ENCODE results near the gene GATA1. TPM values are rescaled to one million over a fixed set of nuclear protein-coding genes. Genes with fewer than 3 reads are reported as not detected.

GATA1 gene
- total RNA-seq, 3 donors from 2014 or later, result not detected

DNA sequence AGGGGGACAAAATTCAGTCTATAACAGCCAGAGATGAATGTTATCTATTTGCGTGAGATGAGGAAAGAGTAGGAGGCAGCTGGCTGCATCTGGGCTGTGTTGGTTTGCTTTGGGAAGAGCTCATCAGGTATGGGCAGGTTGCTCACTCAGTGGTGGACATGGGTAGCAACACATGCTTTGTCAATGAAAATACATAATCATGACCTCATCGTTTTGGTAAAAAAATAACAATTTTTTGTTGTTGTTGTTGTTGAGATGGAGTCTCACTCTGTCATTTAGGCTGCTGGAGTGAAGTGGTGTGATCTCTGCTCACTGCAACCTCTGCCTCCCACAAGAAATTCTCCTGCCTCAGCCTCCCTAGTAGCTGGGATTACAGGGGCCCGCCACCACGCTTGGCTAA, 41.2 kb upstream of the GATA1 start:
- H3K27ac ChIP-seq, result no peak overlapping the region
- no peak for DNase-seq (ENCODE audit: low spot score in 2 of 2)
- H3K4me1 ChIP-seq, result no peaks in the 10 kb centered on the region
- TF ChIP-seq, protein P1, sequence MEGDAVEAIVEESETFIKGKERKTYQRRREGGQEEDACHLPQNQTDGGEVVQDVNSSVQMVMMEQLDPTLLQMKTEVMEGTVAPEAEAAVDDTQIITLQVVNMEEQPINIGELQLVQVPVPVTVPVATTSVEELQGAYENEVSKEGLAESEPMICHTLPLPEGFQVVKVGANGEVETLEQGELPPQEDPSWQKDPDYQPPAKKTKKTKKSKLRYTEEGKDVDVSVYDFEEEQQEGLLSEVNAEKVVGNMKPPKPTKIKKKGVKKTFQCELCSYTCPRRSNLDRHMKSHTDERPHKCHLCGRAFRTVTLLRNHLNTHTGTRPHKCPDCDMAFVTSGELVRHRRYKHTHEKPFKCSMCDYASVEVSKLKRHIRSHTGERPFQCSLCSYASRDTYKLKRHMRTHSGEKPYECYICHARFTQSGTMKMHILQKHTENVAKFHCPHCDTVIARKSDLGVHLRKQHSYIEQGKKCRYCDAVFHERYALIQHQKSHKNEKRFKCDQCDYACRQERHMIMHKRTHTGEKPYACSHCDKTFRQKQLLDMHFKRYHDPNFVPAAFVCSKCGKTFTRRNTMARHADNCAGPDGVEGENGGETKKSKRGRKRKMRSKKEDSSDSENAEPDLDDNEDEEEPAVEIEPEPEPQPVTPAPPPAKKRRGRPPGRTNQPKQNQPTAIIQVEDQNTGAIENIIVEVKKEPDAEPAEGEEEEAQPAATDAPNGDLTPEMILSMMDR (IDR thresholded peaks at IDR 0.05), result no peak
- no peak for TF ChIP-seq POLR2A (IDR thresholded peaks at IDR 0.05)
- TF ChIP-seq POLR2AphosphoS5 (IDR thresholded peaks at IDR 0.05), result no peak
- H3K36me3 ChIP-seq, result no peaks in the 10 kb centered on the region
- intact Hi-C loops (cut with DNase I; ENCODE audit: low total_unique reads), result no loop called here
- peaks cover 0 to 21% of the 10 kb centered on the region in 2 donors for H3K27me3 ChIP-seq
- H3K9me3 ChIP-seq, result no peaks in the 10 kb centered on the region
- H3K4me3 ChIP-seq, result no peak overlapping the region

DNA sequence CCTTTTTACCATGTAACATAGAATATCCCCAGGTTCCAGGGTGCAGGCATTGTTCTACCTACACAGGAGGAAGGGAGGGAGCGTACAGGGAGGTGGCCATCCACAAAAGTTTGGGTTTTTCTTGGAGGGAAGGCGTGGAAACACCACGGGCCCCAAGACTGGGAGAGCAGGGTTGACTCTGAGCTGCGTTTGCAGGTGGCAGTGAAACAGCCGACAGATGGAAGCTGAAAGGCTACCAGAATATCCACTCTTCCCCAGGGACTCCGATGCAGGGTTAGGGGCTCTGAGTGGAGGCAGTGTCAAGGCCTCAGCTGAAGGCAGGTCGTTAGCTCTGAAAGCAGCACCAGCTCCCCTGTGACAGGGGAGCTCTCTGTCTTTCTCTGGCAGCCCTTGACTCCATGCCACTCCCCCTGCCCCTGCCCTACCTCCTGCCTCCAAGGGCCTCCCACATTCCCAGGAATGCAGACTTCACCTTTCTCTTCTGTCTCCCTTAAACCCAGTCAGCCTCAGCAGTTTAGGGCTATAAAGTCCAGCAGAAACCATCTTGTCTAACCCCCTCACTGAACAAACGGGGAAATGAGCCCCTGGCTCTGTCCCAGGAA, 38.9 kb upstream of the GATA1 start:
- H3K36me3 ChIP-seq, result no peaks in the 10 kb centered on the region
- no peaks in the 10 kb centered on the region for H3K4me1 ChIP-seq
- TF ChIP-seq POLR2AphosphoS5 (IDR thresholded peaks at IDR 0.05) (no peak), POLR2A (IDR thresholded peaks at IDR 0.05) (no peak)
- TF ChIP-seq, protein P1 (IDR thresholded peaks at IDR 0.05), result no peak
- H3K27ac ChIP-seq, result no peak overlapping the region
- intact Hi-C loops (cut with DNase I; ENCODE audit: low total_unique reads), result no loop called here
- no peak overlapping the region for H3K4me3 ChIP-seq
- peaks cover 0 to 21% of the 10 kb centered on the region in 2 donors for H3K27me3 ChIP-seq
- no peak for DNase-seq (ENCODE audit: low spot score in 2 of 2)
- no peaks in the 10 kb centered on the region for H3K9me3 ChIP-seq

DNA sequence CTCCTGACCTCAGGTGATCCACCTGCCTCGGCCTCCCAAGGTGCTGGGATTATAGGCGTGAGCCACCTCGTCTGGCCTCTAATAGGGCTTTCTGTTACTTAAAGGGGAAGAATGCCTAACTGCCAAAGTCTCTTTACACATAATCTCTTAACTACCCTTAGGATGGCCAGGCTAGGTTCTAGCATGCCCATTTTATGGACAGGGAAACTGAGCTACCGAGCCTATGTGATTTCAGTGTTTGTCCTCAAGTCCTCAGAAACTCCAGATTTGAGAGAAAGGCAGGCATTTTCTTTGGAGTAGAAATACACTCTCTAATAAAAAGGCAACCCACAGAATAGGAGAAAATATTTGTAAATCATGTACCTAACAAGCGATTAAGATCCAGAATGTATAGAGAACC, 37.2 kb upstream of the GATA1 start:
- no peak overlapping the region for H3K4me3 ChIP-seq
- no peaks in the 10 kb centered on the region for H3K9me3 ChIP-seq
- no peak for DNase-seq (ENCODE audit: low spot score in 2 of 2)
- no peak overlapping the region for H3K27ac ChIP-seq
- H3K27me3 ChIP-seq, result peaks cover 0 to 34% of the 10 kb centered on the region in 2 donors
- intact Hi-C loops (cut with DNase I; ENCODE audit: low total_unique reads), result no loop called here
- TF ChIP-seq, protein P1 (IDR thresholded peaks at IDR 0.05), result no peak
- TF ChIP-seq POLR2AphosphoS5 (IDR thresholded peaks at IDR 0.05), result no peak
- TF ChIP-seq POLR2A (IDR thresholded peaks at IDR 0.05), result no peak
- H3K4me1 ChIP-seq, result no peaks in the 10 kb centered on the region
- H3K36me3 ChIP-seq, result no peaks in the 10 kb centered on the region

DNA sequence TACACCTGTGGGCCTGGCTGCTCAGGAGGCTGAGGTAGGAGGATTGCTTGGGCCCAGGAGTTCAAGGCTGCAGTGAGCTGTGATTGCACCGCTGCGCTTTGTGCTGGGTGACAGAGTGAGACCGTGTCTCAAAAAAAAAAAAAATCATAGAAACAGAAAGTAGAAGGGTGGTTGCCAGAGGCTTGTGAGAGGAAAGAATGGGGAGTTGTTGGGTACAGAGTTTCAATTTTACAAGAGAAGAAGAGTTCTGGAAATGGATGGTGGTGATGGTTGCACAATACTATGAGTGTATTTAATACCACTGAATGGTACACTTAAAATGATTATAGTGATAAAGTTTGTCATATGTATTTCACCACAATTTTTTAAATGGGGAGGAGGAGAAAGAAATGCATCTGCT, 35.0 kb upstream of the GATA1 start:
- H3K36me3 ChIP-seq, result no peaks in the 10 kb centered on the region
- intact Hi-C loops (cut with DNase I; ENCODE audit: low total_unique reads), result no loop called here
- no peak overlapping the region for H3K4me3 ChIP-seq
- peaks cover 0 to 42% of the 10 kb centered on the region in 2 donors for H3K27me3 ChIP-seq
- H3K27ac ChIP-seq, result no peak overlapping the region
- H3K9me3 ChIP-seq, result no peaks in the 10 kb centered on the region
- TF ChIP-seq, protein P1 (IDR thresholded peaks at IDR 0.05), result no peak
- no peak for TF ChIP-seq POLR2A (IDR thresholded peaks at IDR 0.05)
- TF ChIP-seq POLR2AphosphoS5 (IDR thresholded peaks at IDR 0.05), result no peak
- DNase-seq (ENCODE audit: low spot score in 2 of 2), result no peak
- no peaks in the 10 kb centered on the region for H3K4me1 ChIP-seq

DNA sequence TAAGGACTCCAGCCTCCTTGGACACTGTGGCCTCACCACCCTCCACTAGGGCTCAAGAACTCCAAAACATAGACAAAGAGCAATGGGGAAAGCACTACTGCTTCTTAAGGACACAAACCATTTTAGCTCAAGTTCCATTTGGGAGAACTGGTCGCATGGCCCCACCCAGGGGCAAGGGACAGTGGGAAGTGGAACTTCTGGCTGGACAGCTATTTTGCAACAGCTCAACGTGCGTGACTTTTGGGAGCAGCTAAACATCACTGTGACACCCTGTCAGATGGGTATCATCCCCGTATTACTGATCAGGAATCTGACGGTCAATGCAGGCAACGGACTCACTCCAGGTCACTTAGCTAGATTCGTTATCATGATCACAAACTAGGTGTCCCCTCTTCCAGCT, 33.9 kb upstream of the GATA1 start:
- Histone ChIP-seq H3K4me1 (no peaks in the 10 kb centered on the region), H3K9me3 (no peaks in the 10 kb centered on the region), H3K4me3 (no peak overlapping the region), H3K36me3 (no peaks in the 10 kb centered on the region), H3K27ac (no peak overlapping the region), H3K27me3 (peaks cover 0 to 39% of the 10 kb centered on the region in 2 donors)
- no peak for DNase-seq (ENCODE audit: low spot score in 2 of 2)
- intact Hi-C loops (cut with DNase I; ENCODE audit: low total_unique reads), result no loop called here
- no peak for TF ChIP-seq POLR2A (IDR thresholded peaks at IDR 0.05)
- no peak for TF ChIP-seq POLR2AphosphoS5 (IDR thresholded peaks at IDR 0.05)
- TF ChIP-seq, protein P1 (IDR thresholded peaks at IDR 0.05), result no peak

All from breast epithelium (tissue), 4 donors.